Suprapubic skin (tissue), 4 donors: ENCODE data around the gene SNX6.

Experiments
- EP300 ChIP-seq: sonication (generic); formaldehyde crosslinking; IDR thresholded peaks from one replicate; pipeline ENCODE4 v1.6.1; 2017; ENCODE audit warnings: antibody characterized with exemption
- POLR2A ChIP-seq, 2 donors: fragments of 450-650 bp; IDR thresholded peaks; one replicate each; pipeline ENCODE4 v1.6.1; 2017; ENCODE audit warnings: antibody characterized with exemption in 2 of 2, mild to moderate bottlenecking in 2 of 2, moderate library complexity in 2 of 2
- POLR2AphosphoS5 ChIP-seq, 3 donors: sonication (generic); formaldehyde crosslinking; IDR thresholded peaks; one replicate each; pipeline ENCODE4 v1.6.1; 2017; ENCODE audit warnings: antibody characterized with exemption in 3 of 3
- TF ChIP-seq, protein P1 (sequence below), 2 donors: fragments of 200-600 bp in 1 of 2; fragments of 450-650 bp in 1 of 2; sonication (generic) in 1 of 2; IDR thresholded peaks; one replicate each; pipeline ENCODE4 v1.5.1; 2016 to 2019; ENCODE audit warnings: antibody characterized with exemption in 2 of 2, mild to moderate bottlenecking in 1 of 2, moderate library complexity in 1 of 2

- TF ChIP-seq, protein P1, sequence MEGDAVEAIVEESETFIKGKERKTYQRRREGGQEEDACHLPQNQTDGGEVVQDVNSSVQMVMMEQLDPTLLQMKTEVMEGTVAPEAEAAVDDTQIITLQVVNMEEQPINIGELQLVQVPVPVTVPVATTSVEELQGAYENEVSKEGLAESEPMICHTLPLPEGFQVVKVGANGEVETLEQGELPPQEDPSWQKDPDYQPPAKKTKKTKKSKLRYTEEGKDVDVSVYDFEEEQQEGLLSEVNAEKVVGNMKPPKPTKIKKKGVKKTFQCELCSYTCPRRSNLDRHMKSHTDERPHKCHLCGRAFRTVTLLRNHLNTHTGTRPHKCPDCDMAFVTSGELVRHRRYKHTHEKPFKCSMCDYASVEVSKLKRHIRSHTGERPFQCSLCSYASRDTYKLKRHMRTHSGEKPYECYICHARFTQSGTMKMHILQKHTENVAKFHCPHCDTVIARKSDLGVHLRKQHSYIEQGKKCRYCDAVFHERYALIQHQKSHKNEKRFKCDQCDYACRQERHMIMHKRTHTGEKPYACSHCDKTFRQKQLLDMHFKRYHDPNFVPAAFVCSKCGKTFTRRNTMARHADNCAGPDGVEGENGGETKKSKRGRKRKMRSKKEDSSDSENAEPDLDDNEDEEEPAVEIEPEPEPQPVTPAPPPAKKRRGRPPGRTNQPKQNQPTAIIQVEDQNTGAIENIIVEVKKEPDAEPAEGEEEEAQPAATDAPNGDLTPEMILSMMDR (IDR thresholded peaks at IDR 0.05) = no peak
- TF ChIP-seq POLR2A (IDR thresholded peaks at IDR 0.05) = no peak
- TF ChIP-seq EP300 = no peak
- no peak for TF ChIP-seq POLR2AphosphoS5 (IDR thresholded peaks at IDR 0.05)
Measured at GRCh38 chr14:34646570-34647255, 16.8 kb upstream of the SNX6 start.
